H9 (cell line): ENCODE results near the gene TTLL3. TPM values are rescaled to one million over a fixed set of nuclear protein-coding genes. Genes with fewer than 3 reads are reported as not detected.

ENCODE experiments used
- DNase-seq: peaks from one replicate; pipeline ENCODE4 v3.0.0-alpha.2; 2017
- H2AFZ ChIP-seq: one replicate; pipeline ENCODE4 v1.6.1; 2013; ENCODE audit warnings: mild to moderate bottlenecking, low read length, control low read depth, moderate library complexity
- H2AK5ac ChIP-seq: 2 replicates; pipeline ENCODE4 v1.6.1; 2013; ENCODE audit warnings: low read length, control low read depth, mixed read lengths; ENCODE audit not compliant: insufficient read length
- H2BK120ac ChIP-seq: one replicate; pipeline ENCODE4 v1.6.1; 2013; ENCODE audit warnings: low read depth, mild to moderate bottlenecking, low read length, control low read depth, inconsistent platforms; ENCODE audit not compliant: poor library complexity, severe bottlenecking
- H2BK12ac ChIP-seq: 2 replicates; pipeline ENCODE4 v1.6.1; 2013; ENCODE audit warnings: low read length, control low read depth, mixed read lengths, low read depth; ENCODE audit not compliant: insufficient read length
- H2BK15ac ChIP-seq: 2 replicates; pipeline ENCODE4 v1.6.1; 2013; ENCODE audit warnings: low read depth, low read length, control low read depth
- H2BK20ac ChIP-seq: one replicate; pipeline ENCODE4 v1.6.1; 2013; ENCODE audit warnings: low read depth, mild to moderate bottlenecking, low read length, control low read depth, inconsistent platforms; ENCODE audit not compliant: poor library complexity, severe bottlenecking
- H2BK5ac ChIP-seq: 2 replicates; pipeline ENCODE4 v1.6.1; 2013; ENCODE audit warnings: low read length, control low read depth, mixed read lengths; ENCODE audit not compliant: insufficient read length
- H3K14ac ChIP-seq: 2 replicates; pipeline ENCODE4 v1.6.1; 2013; ENCODE audit warnings: low read length, control low read depth; ENCODE audit not compliant: insufficient read depth
- H3K18ac ChIP-seq: 2 replicates; pipeline ENCODE4 v1.6.1; 2013; ENCODE audit warnings: low read depth, mild to moderate bottlenecking, mixed read lengths, low read length, control low read depth; ENCODE audit not compliant: insufficient read length
- H3K23ac ChIP-seq: 2 replicates; pipeline ENCODE4 v1.6.1; 2013; ENCODE audit warnings: low read length, control low read depth, mixed read lengths, low read depth; ENCODE audit not compliant: insufficient read length
- H3K23me2 ChIP-seq: 2 replicates; pipeline ENCODE4 v1.6.1; 2013; ENCODE audit warnings: low read depth, mild to moderate bottlenecking, mixed read lengths, low read length, control low read depth; ENCODE audit not compliant: insufficient read length, poor library complexity, severe bottlenecking
- H3K27ac ChIP-seq: 2 replicates; pipeline ENCODE4 v1.5.1; 2013; ENCODE audit warnings: low read length, control low read depth, mixed read lengths, low read depth; ENCODE audit not compliant: insufficient read length
- H3K27me3 ChIP-seq: 2 replicates; pipeline ENCODE4 v1.6.1; 2013; ENCODE audit warnings: low read length, control low read depth, inconsistent platforms; ENCODE audit not compliant: insufficient read depth
- H3K4ac ChIP-seq: 2 replicates; pipeline ENCODE4 v1.6.1; 2013; ENCODE audit warnings: low read depth, mild to moderate bottlenecking, control low read depth, inconsistent platforms, low read length, moderate library complexity
- H3K4me1 ChIP-seq: 2 replicates; pipeline ENCODE4 v1.6.1; 2013; ENCODE audit warnings: low read length, control low read depth, inconsistent platforms; ENCODE audit not compliant: insufficient read depth
- H3K4me2 ChIP-seq: 2 replicates; pipeline ENCODE4 v1.6.1; 2013; ENCODE audit warnings: low read length, control low read depth, mixed read lengths; ENCODE audit not compliant: insufficient read length, insufficient read depth
- H3K56ac ChIP-seq: 2 replicates; pipeline ENCODE4 v1.6.1; 2013; ENCODE audit warnings: low read depth, mild to moderate bottlenecking, mixed read lengths, low read length, control low read depth; ENCODE audit not compliant: insufficient read length
- H3K79me1 ChIP-seq: 2 replicates; pipeline ENCODE4 v1.6.1; 2013; ENCODE audit warnings: low read depth, mild to moderate bottlenecking, moderate library complexity, low read length, control low read depth, inconsistent platforms; ENCODE audit not compliant: insufficient read depth, poor library complexity, severe bottlenecking
- H3K79me2 ChIP-seq: 2 replicates; pipeline ENCODE4 v1.6.1; 2013; ENCODE audit warnings: low read length, control low read depth, inconsistent platforms; ENCODE audit not compliant: insufficient read depth
- H3K9ac ChIP-seq: 2 replicates; pipeline ENCODE4 v1.6.1; 2013; ENCODE audit warnings: low read length, control low read depth, mixed read lengths; ENCODE audit not compliant: insufficient read length; ENCODE audit errors: extremely low read depth
- H3K9me3 ChIP-seq: one replicate; pipeline ENCODE4 v1.6.1; 2013; ENCODE audit warnings: low read depth, low read length, inconsistent platforms; ENCODE audit not compliant: control insufficient read depth
- H3T11ph ChIP-seq: one replicate; pipeline ENCODE4 v1.6.1; 2013; ENCODE audit warnings: mild to moderate bottlenecking, low read length, control low read depth, inconsistent platforms
- H4K20me1 ChIP-seq: one replicate; pipeline ENCODE4 v1.6.1; 2013; ENCODE audit not compliant: control insufficient read depth, insufficient read length, insufficient read depth
- H4K5ac ChIP-seq: 2 replicates; pipeline ENCODE4 v1.6.1; 2013; ENCODE audit warnings: low read depth, mild to moderate bottlenecking, mixed read lengths, low read length, control low read depth; ENCODE audit not compliant: insufficient read length
- H4K8ac ChIP-seq: replicated peaks from 2 replicates; pipeline ENCODE4 v1.6.1; 2013; ENCODE audit warnings: low read length, control low read depth, mixed read lengths, low read depth; ENCODE audit not compliant: insufficient read length
- H4K91ac ChIP-seq: 2 replicates; pipeline ENCODE4 v1.6.1; 2013; ENCODE audit warnings: low read depth, mild to moderate bottlenecking, moderate library complexity, mixed read lengths, low read length, control low read depth; ENCODE audit not compliant: insufficient read length
- H3K27ac Mint-ChIP-seq, 3 experiments: 2 replicates in 2 of 3; 3 replicates in 1 of 3; pipeline ENCODE4 v1.8.0; 2020 to 2021; ENCODE audit warnings: mixed read lengths in 3 of 3, mild to moderate bottlenecking in 1 of 3, moderate library complexity in 1 of 3
- H3K27me3 Mint-ChIP-seq: 2 replicates; pipeline ENCODE4 v1.8.0; 2021; ENCODE audit warnings: low read depth, mild to moderate bottlenecking, moderate library complexity, mixed read lengths
- H3K36me3 Mint-ChIP-seq, 3 experiments: 2 replicates in 2 of 3; 3 replicates in 1 of 3; pipeline ENCODE4 v1.8.0; 2020 to 2021; ENCODE audit warnings: low read depth in 3 of 3, mixed read lengths in 3 of 3; ENCODE audit not compliant: insufficient read depth in 1 of 3
- H3K4me1 Mint-ChIP-seq, 2 experiments: 2 replicates each; pipeline ENCODE4 v1.8.0; 2020; ENCODE audit warnings: mixed read lengths in 2 of 2
- H3K4me3 Mint-ChIP-seq, 2 experiments: 2 replicates in 1 of 2; 3 replicates in 1 of 2; pipeline ENCODE4 v1.8.0; 2020 to 2021; ENCODE audit warnings: mild to moderate bottlenecking in 2 of 2, mixed read lengths in 2 of 2, moderate library complexity in 1 of 2
- H3K9me3 Mint-ChIP-seq, 2 experiments: 2 replicates in 1 of 2; 3 replicates in 1 of 2; pipeline ENCODE4 v1.8.0; 2020; ENCODE audit warnings: mild to moderate bottlenecking in 2 of 2, mixed read lengths in 2 of 2, moderate library complexity in 1 of 2
- WGBS: extraction: QIAGEN DNeasy Blood & Tissue Kit; methylation state at CpG from one replicate; pipeline ENCODE4 v1.1.7; 2013; ENCODE audit warnings: missing lambda C conversion rate, low lambda C conversion rate, mixed read lengths; ENCODE audit not compliant: insufficient read length; ENCODE audit errors: extremely low coverage; 5-methylcytosine and 5-hydroxymethylcytosine counted together
- total RNA-seq: library from RNA; stranded (reverse); gene quantifications from 2 replicates; pipeline ENCODE4 v1.2.1, GENCODE V29; 2021
- TF ChIP-seq, protein P1 (sequence below): fragments of 200-600 bp; sonication (generic); conservative IDR thresholded peaks from 3 replicates; pipeline ENCODE4 v1.8.0; 2021; ENCODE audit warnings: antibody characterized with exemption, mild to moderate bottlenecking

TTLL3 gene
- total RNA-seq, 1 experiment from 2014 or later = 14.4 TPM

DNA sequence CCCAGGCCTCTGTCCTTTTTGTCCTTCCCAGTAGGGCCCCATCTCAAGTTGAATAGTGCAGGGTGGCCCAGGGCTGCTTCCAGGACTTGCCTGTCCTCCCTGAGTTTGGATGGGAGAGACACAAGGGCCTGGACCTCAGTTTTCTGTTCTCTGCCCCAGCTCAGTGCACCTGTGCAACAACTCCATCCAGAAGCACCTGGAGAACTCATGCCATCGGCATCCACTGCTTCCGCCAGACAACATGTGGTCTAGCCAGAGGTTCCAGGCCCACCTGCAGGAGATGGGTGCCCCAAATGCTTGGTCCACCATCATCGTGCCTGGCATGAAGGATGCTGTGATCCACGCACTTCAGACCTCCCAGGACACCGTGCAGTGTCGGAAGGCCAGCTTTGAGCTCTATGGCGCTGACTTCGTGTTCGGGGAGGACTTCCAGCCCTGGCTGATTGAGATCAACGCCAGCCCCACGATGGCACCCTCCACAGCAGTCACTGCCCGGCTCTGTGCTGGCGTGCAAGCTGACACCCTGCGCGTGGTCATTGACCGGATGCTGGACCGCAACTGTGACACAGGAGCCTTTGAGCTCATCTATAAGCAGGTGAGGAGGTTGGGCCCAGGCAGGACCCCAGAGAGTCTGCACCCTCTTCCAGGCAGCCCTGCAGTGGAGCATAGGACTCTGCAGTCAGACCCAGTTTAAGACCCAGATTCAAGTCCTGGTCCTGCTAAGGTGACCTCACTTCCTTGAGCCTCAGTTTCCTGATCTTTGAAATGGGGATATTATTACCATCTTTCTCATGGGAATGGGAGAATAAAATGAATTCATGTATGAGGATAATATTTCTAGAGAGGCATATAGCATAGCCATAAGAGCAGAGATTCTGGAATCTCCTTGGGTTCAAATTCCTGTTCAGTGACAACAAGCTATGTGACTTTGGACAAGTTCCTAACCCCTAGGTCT is 19.0 kb downstream of the TTLL3 start:
- Histone ChIP-seq H3K27ac (no peak overlapping the region), H2BK15ac (no peak overlapping the region), H3K9me3 (no peaks in the 10 kb centered on the region), H2BK120ac (no peak overlapping the region), H2BK5ac (no peak overlapping the region), H3T11ph (no peak overlapping the region), H2AK5ac (no peak overlapping the region), H3K4ac (no peak overlapping the region), H2BK20ac (no peak overlapping the region), H3K4me2 (no peak overlapping the region), H3K4me1 (no peaks in the 10 kb centered on the region), H3K79me1 (no peaks in the 10 kb centered on the region), H3K56ac (no peak overlapping the region), H3K23me2 (no peaks in the 10 kb centered on the region), H3K14ac (no peak overlapping the region; the same call in 1 of the 2 replicates), H3K18ac (no peak overlapping the region), H3K79me2 (no peaks in the 10 kb centered on the region), H3K23ac (no peak overlapping the region), H2BK12ac (no peak overlapping the region), H4K20me1 (no peaks in the 10 kb centered on the region), H4K5ac (no peak overlapping the region), H3K9ac (no peak overlapping the region), H4K8ac (no peak overlapping the region), H2AFZ (no peak overlapping the region), H4K91ac (no peak overlapping the region), H3K27me3 (no peaks in the 10 kb centered on the region)
- no peak for DNase-seq
- peak overlapping the region in 1 of 3 experiments; percentile 29; a peak in 1 of 7 replicates for H3K27ac Mint-ChIP-seq
- no peak overlapping the region for H3K4me3 Mint-ChIP-seq
- peaks cover 5 to 13% of the 10 kb centered on the region in 2 experiments for H3K4me1 Mint-ChIP-seq
- no peaks in the 10 kb centered on the region for H3K27me3 Mint-ChIP-seq
- WGBS = no CpG with 5 or more reads among the region's 17 CpGs
- TF ChIP-seq, protein P1, sequence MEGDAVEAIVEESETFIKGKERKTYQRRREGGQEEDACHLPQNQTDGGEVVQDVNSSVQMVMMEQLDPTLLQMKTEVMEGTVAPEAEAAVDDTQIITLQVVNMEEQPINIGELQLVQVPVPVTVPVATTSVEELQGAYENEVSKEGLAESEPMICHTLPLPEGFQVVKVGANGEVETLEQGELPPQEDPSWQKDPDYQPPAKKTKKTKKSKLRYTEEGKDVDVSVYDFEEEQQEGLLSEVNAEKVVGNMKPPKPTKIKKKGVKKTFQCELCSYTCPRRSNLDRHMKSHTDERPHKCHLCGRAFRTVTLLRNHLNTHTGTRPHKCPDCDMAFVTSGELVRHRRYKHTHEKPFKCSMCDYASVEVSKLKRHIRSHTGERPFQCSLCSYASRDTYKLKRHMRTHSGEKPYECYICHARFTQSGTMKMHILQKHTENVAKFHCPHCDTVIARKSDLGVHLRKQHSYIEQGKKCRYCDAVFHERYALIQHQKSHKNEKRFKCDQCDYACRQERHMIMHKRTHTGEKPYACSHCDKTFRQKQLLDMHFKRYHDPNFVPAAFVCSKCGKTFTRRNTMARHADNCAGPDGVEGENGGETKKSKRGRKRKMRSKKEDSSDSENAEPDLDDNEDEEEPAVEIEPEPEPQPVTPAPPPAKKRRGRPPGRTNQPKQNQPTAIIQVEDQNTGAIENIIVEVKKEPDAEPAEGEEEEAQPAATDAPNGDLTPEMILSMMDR = no peak
- H3K9me3 Mint-ChIP-seq = no peaks in the 10 kb centered on the region
- peaks cover 0 to 1% (median 0%) of the 10 kb centered on the region in 3 experiments; a peak in 3 of 7 replicates for H3K36me3 Mint-ChIP-seq
